GM23338 (cell line): ENCODE measurements around the gene VAX1. TPM values are rescaled to one million over a fixed set of nuclear protein-coding genes. Genes with fewer than 3 reads are reported as not detected.

Experiments
- ATAC-seq: fragments of 200-7000 bp; cut with Tn5 transposase; 3 replicates; pipeline ENCODE4 v1.9.1; 2020
- DNase-seq: peaks from one replicate; pipeline ENCODE4 v3.0.0-alpha.2; 2015; ENCODE audit warnings: low spot score
- H2AFZ ChIP-seq: fragments of 200-600 bp; sonication (generic); 2 replicates; pipeline ENCODE4 v1.8.0; 2016; ENCODE audit warnings: antibody characterized with exemption, mild to moderate bottlenecking, moderate library complexity
- H3F3A ChIP-seq: fragments of 200-600 bp; sonication (generic); replicated peaks from 2 replicates; pipeline ENCODE4 v1.8.0; 2017; ENCODE audit warnings: antibody characterized with exemption, mixed run types, low read depth
- H3K27ac ChIP-seq: fragments of 200-600 bp; sonication (generic); 2 replicates; pipeline ENCODE4 v1.6.1; 2016; ENCODE audit warnings: low read depth
- H3K27me3 ChIP-seq: fragments of 200-600 bp; sonication (generic); 2 replicates; pipeline ENCODE4 v1.8.0; 2016; ENCODE audit warnings: mild to moderate bottlenecking, mixed run types, moderate library complexity; ENCODE audit not compliant: insufficient read depth
- H3K36me3 ChIP-seq: fragments of 200-600 bp; sonication (generic); 2 replicates; pipeline ENCODE4 v1.8.0; 2016; ENCODE audit warnings: mild to moderate bottlenecking; ENCODE audit not compliant: insufficient read depth
- H3K4me1 ChIP-seq: fragments of 200-600 bp; sonication (generic); 2 replicates; pipeline ENCODE4 v1.8.0; 2016; ENCODE audit warnings: mild to moderate bottlenecking, moderate library complexity; ENCODE audit not compliant: insufficient read depth
- H3K4me2 ChIP-seq: fragments of 200-600 bp; sonication (generic); 2 replicates; pipeline ENCODE4 v1.7.1; 2017; ENCODE audit warnings: mixed run types
- H3K4me3 ChIP-seq: fragments of 200-600 bp; sonication (generic); 2 replicates; pipeline ENCODE4 v1.6.1; 2016; ENCODE audit warnings: mixed run types
- H3K79me2 ChIP-seq: fragments of 200-600 bp; sonication (generic); replicated peaks from 2 replicates; pipeline ENCODE4 v1.8.0; 2017; ENCODE audit warnings: mild to moderate bottlenecking; ENCODE audit not compliant: insufficient read depth
- H3K9me2 ChIP-seq: fragments of 200-600 bp; sonication (generic); 2 replicates; pipeline ENCODE4 v1.8.0; 2017; ENCODE audit not compliant: insufficient read depth
- H4K20me1 ChIP-seq: fragments of 200-600 bp; sonication (generic); replicated peaks from 2 replicates; pipeline ENCODE4 v1.8.0; 2017; ENCODE audit warnings: mild to moderate bottlenecking; ENCODE audit not compliant: insufficient read depth
- H3K27ac Mint-ChIP-seq: 2 replicates; pipeline ENCODE4 v1.8.0; 2020; ENCODE audit warnings: inconsistent platforms, mild to moderate bottlenecking, moderate library complexity, mixed read lengths
- H3K27me3 Mint-ChIP-seq: 3 replicates; pipeline ENCODE4 v1.8.0; 2022; ENCODE audit warnings: low read depth, mild to moderate bottlenecking, moderate library complexity, mixed read lengths, inconsistent platforms; ENCODE audit not compliant: insufficient read depth, poor library complexity
- H3K36me3 Mint-ChIP-seq: 3 replicates; pipeline ENCODE4 v1.8.0; 2021; ENCODE audit warnings: low read depth, mild to moderate bottlenecking, inconsistent platforms, moderate library complexity, mixed read lengths
- H3K4me1 Mint-ChIP-seq: 3 replicates; pipeline ENCODE4 v1.8.0; 2020; ENCODE audit warnings: mild to moderate bottlenecking, inconsistent platforms, mixed read lengths
- H3K4me3 Mint-ChIP-seq: 3 replicates; pipeline ENCODE4 v1.8.0; 2021; ENCODE audit warnings: moderate library complexity, mild to moderate bottlenecking, inconsistent platforms, mixed read lengths
- H3K9me3 Mint-ChIP-seq: 3 replicates; pipeline ENCODE4 v1.8.0; 2020; ENCODE audit warnings: moderate library complexity, mild to moderate bottlenecking, inconsistent platforms, mixed read lengths
- CTCF ChIP-seq, 2 experiments: fragments of 200-600 bp in 1 of 2; sonication (generic) in 1 of 2; conservative IDR thresholded peaks; 2 replicates each; pipeline versions ENCODE4 v1.5.1 to v1.6.1; 2016 to 2017; ENCODE audit warnings: antibody characterized with exemption in 2 of 2, low read depth in 2 of 2, mild to moderate bottlenecking in 2 of 2, moderate library complexity in 1 of 2
- EZH2 ChIP-seq: fragments of 200-600 bp; sonication (generic); IDR thresholded peaks from one replicate; pipeline ENCODE4 v1.8.0; 2017; ENCODE audit warnings: antibody characterized with exemption, mild to moderate bottlenecking, low read depth; ENCODE audit not compliant: unreplicated experiment
- EZH2phosphoT487 ChIP-seq: fragments of 200-600 bp; sonication (generic); IDR thresholded peaks from one replicate; pipeline ENCODE4 v1.8.1; 2018; ENCODE audit warnings: antibody characterized with exemption; ENCODE audit not compliant: unreplicated experiment
- JUNB ChIP-seq: IDR thresholded peaks from one replicate; pipeline ENCODE4 v1.6.1; 2016; ENCODE audit warnings: antibody characterized with exemption; ENCODE audit not compliant: unreplicated experiment
- POLR2AphosphoS5 ChIP-seq: IDR thresholded peaks from 2 replicates; pipeline ENCODE4 v1.6.1; 2016; ENCODE audit warnings: antibody characterized with exemption, low read depth
- STAT1 ChIP-seq: IDR thresholded peaks from one replicate; pipeline ENCODE4 v1.6.1; 2016; ENCODE audit warnings: antibody characterized with exemption; ENCODE audit not compliant: unreplicated experiment
- ZNF114 ChIP-seq: fragments of 250-450 bp; sonication (Bioruptor Pico); IDR thresholded peaks from 2 replicates; pipeline ENCODE4 v1.5.0; 2020; ENCODE audit warnings: mild to moderate bottlenecking, moderate library complexity
- ZNF331 ChIP-seq: fragments of 250-450 bp; sonication (Bioruptor Pico); IDR thresholded peaks from 2 replicates; pipeline ENCODE4 v1.5.0; 2020; ENCODE audit warnings: low read depth, mild to moderate bottlenecking, moderate library complexity
- polyA plus RNA-seq: library from polyadenylated mRNA; unstranded; fragments of >200 nt; fragmentation: Nextera tagmentation; extraction: Ambion mirVana; gene quantifications from 2 replicates; pipeline ENCODE4 v1.2.1, GENCODE V29; 2016
- total RNA-seq: library from RNA; depleted of rRNA; stranded (reverse); fragments of >200 nt; shearing (Covaris generic); gene quantifications from 2 replicates; pipeline ENCODE4 v1.2.3, GENCODE V29; 2014

Gene VAX1
- total and polyA plus RNA-seq, 2 experiments from 2014 or later = not detected

GRCh38 chr10:117168729-117169128 is 30.7 kb upstream of the VAX1 start:
- no peak overlapping the region for H3K27ac ChIP-seq
- ATAC-seq = peak; percentile 5
- H3K9me3 Mint-ChIP-seq = no peaks in the 10 kb centered on the region

GRCh38 chr10:117167789-117168674 is 30.0 kb upstream of the VAX1 start:
- H3K27me3 Mint-ChIP-seq = peaks cover 96% of the 10 kb centered on the region
- no peaks in the 10 kb centered on the region for H3K36me3 ChIP-seq
- peak overlapping the region; percentile 69 for H3K4me3 Mint-ChIP-seq
- H3K27ac Mint-ChIP-seq = no peak overlapping the region
- DNase-seq (peak; percentile 84), ATAC-seq (peak; percentile 70)
- no peaks in the 10 kb centered on the region for H3K79me2 ChIP-seq
- peak overlapping the region; percentile 86 for H3K4me2 ChIP-seq
- peaks cover 100% of the 10 kb centered on the region for H3K27me3 ChIP-seq
- TF ChIP-seq JUNB (no peak), CTCF (conservative IDR thresholded peaks at IDR 0.05; ENCODE audit: low read depth in 2 of 2) (peak; percentile 64 to 76), EZH2phosphoT487 (no peak), ZNF114 (CRISPR knock-in tag) (no peak), STAT1 (no peak), EZH2 (peak; percentile 85)
- H3K36me3 Mint-ChIP-seq = no peaks in the 10 kb centered on the region
- H3K27ac ChIP-seq = no peak overlapping the region
- no peaks in the 10 kb centered on the region for H3K9me3 Mint-ChIP-seq
- peaks cover 25% of the 10 kb centered on the region for H3K4me1 Mint-ChIP-seq
- H3K4me1 ChIP-seq = peaks cover 15% of the 10 kb centered on the region
- peak overlapping the region; percentile 88 for H2AFZ ChIP-seq
- H3K4me3 ChIP-seq = peak overlapping the region; percentile 63
- H4K20me1 ChIP-seq = peaks cover 12% of the 10 kb centered on the region
- H3F3A ChIP-seq = 0 out of 2 replicates have a peak, but pooled peaks cover 6% of the 10 kb centered on the region
- H3K9me2 ChIP-seq = no peaks in the 10 kb centered on the region

More at GRCh38 chr10:117168729-117169128, 30.7 kb upstream of the VAX1 start:
- Histone ChIP-seq H3K4me2 (peak overlapping the region; percentile 86), H3F3A (0 out of 2 replicates have a peak, but pooled peaks cover 6% of the 10 kb centered on the region), H3K4me1 (peaks cover 15% of the 10 kb centered on the region), H3K9me2 (no peaks in the 10 kb centered on the region), H4K20me1 (peaks cover 12% of the 10 kb centered on the region), H3K27me3 (peaks cover 100% of the 10 kb centered on the region), H3K36me3 (no peaks in the 10 kb centered on the region), H3K4me3 (peak overlapping the region; percentile 63), H2AFZ (no peak overlapping the region), H3K79me2 (no peaks in the 10 kb centered on the region)
- peak; percentile 77 for TF ChIP-seq EZH2
- no peak for TF ChIP-seq POLR2AphosphoS5
- no peak for TF ChIP-seq ZNF331 (CRISPR knock-in tag)
- TF ChIP-seq EZH2phosphoT487 = no peak
- no peak for TF ChIP-seq ZNF114 (CRISPR knock-in tag)
- H3K4me1 Mint-ChIP-seq = peaks cover 25% of the 10 kb centered on the region
- peak overlapping the region; percentile 69 for H3K4me3 Mint-ChIP-seq
- H3K27me3 Mint-ChIP-seq = peaks cover 98% of the 10 kb centered on the region
- peak; percentile 60 for DNase-seq
- no peaks in the 10 kb centered on the region for H3K36me3 Mint-ChIP-seq
- H3K27ac Mint-ChIP-seq = no peak overlapping the region
